Mucosa of stomach (tissue), 1 donor: ENCODE data around the gene GCSH.
"Not testable (repeated sequence)": the region's sequence is repeated elsewhere in the genome, so short reads cannot be mapped to it uniquely, and the experiment has no call there.

Source experiments
- H3K27me3 ChIP-seq: one replicate; pipeline ENCODE4 v1.7.0; 2013; ENCODE audit warnings: mild to moderate bottlenecking, low read length; ENCODE audit not compliant: control insufficient read depth, insufficient read depth
- H3K36me3 ChIP-seq: one replicate; pipeline ENCODE4 v1.7.0; 2013; ENCODE audit warnings: low read length; ENCODE audit not compliant: control insufficient read depth, insufficient read depth
- H3K4me1 ChIP-seq: one replicate; pipeline ENCODE4 v1.7.0; 2013; ENCODE audit warnings: mild to moderate bottlenecking, low read length; ENCODE audit not compliant: control insufficient read depth, insufficient read depth
- H3K4me3 ChIP-seq: one replicate; pipeline ENCODE4 v1.7.0; 2013; ENCODE audit warnings: low read length
- H3K9ac ChIP-seq: one replicate; pipeline ENCODE4 v1.7.0; 2013; ENCODE audit warnings: mild to moderate bottlenecking, low read length, moderate library complexity
- H3K9me3 ChIP-seq: one replicate; pipeline ENCODE4 v1.7.0; 2013; ENCODE audit warnings: mild to moderate bottlenecking, low read length, moderate library complexity; ENCODE audit not compliant: control insufficient read depth
- donor health status: Pancreatic carcinoma.

Gene GCSH

GRCh38 chr16:81123092-81123852 lies 27.1 kb upstream of the GCSH start:
- H3K27me3 ChIP-seq: no peaks in the 10 kb centered on the region
- H3K4me3 ChIP-seq: no peak overlapping the region
- no peaks in the 10 kb centered on the region for H3K4me1 ChIP-seq
- no peaks in the 10 kb centered on the region for H3K36me3 ChIP-seq
- no peaks in the 10 kb centered on the region for H3K9me3 ChIP-seq
- no peak overlapping the region for H3K9ac ChIP-seq

GRCh38 chr16:81121474-81121990 lies 25.3 kb upstream of the GCSH start:
- no peaks in the 10 kb centered on the region for H3K4me1 ChIP-seq
- no peaks in the 10 kb centered on the region for H3K9me3 ChIP-seq

DNA sequence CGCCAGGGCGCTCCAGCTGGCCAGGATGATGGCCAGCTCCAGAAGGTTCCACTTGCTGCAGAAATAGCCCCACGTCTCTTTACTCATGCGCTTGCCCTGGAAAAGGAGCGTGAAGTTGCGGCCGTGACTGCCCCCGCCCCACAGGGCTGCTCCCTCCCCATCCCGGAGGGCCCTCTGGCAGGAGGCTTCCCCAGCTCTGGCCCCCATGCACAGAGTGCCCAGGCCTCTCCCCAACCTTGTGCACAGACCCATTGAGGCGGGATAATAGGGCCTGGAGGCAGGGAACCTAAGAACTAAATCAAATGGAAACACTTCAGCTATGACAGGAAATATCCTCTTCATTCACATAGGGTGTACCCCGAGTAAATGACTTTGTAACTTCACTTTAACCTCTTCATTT lies 21.2 kb upstream of the GCSH start:
- no peak overlapping the region for H3K4me3 ChIP-seq
- no peak overlapping the region for H3K9ac ChIP-seq
- no peaks in the 10 kb centered on the region for H3K4me1 ChIP-seq
- no peaks in the 10 kb centered on the region for H3K9me3 ChIP-seq
- H3K27me3 ChIP-seq: no peaks in the 10 kb centered on the region
- no peaks in the 10 kb centered on the region for H3K36me3 ChIP-seq

More at GRCh38 chr16:81121474-81121990, 25.3 kb upstream of the GCSH start:
- H3K27me3 ChIP-seq: no peaks in the 10 kb centered on the region
- H3K36me3 ChIP-seq: no peaks in the 10 kb centered on the region
- no peak overlapping the region for H3K4me3 ChIP-seq
- H3K9ac ChIP-seq: no peak overlapping the region

- Histone ChIP-seq H3K4me3 (no peak overlapping the region), H3K27me3 (no peaks in the 10 kb centered on the region), H3K9ac (no peak overlapping the region), H3K36me3 (no peaks in the 10 kb centered on the region), H3K4me1 (no peaks in the 10 kb centered on the region), H3K9me3 (no peaks in the 10 kb centered on the region)
Observed at GRCh38 chr16:81116285-81116684, 20.1 kb upstream of the GCSH start.

DNA sequence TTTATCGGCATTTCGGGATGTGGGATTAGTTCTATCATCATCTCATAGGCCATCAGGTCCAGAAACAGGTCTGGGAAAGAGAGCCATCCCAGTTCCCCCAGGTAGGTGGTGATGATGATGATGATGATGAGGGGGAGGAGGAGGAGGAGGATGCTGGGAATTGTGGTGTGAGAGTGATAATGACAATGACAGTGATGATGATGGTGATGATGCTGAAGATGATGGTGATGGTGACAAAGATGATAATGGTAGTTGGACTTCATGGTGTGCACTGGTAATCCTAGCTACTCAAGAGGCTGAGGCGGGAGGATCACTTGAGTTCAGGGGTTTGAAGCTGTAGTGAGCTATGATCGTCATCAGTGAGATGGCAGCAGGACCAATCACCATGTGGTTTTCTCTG lies 16.3 kb upstream of the GCSH start:
- Histone ChIP-seq H3K27me3 (no peaks in the 10 kb centered on the region), H3K9me3 (no peaks in the 10 kb centered on the region), H3K9ac (no peak overlapping the region), H3K4me1 (no peaks in the 10 kb centered on the region), H3K4me3 (no peak overlapping the region), H3K36me3 (no peaks in the 10 kb centered on the region)

- not testable (repeated sequence) for H3K27me3 ChIP-seq, H3K9ac ChIP-seq, H3K36me3 ChIP-seq, H3K4me3 ChIP-seq, H3K4me1 ChIP-seq, H3K9me3 ChIP-seq
Observed at GRCh38 chr16:81109274-81109673, 13.1 kb upstream of the GCSH start.

DNA sequence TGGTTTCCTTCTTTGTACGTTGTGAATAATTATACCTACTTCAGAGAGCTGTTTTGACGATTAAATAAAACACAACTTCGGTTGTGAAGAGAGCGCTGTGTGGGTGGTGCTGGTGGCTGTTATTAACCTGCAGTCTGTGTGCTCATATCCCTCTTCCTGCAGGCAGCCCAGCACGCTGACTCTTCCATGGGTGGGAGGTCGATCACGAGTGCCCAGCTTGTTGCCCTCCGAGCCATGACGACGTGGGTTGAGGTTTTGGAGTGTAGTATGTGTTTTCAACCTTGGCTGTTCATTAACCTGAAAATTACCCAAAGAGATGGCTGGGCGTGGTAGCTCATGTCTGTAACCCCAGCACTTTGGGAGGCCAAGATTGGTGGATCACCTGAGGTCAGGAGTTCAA lies 11.3 kb upstream of the GCSH start:
- H3K36me3 ChIP-seq: no peaks in the 10 kb centered on the region

GRCh38 chr16:81106826-81107503 lies 10.8 kb upstream of the GCSH start:
- Histone ChIP-seq H3K4me3 (no peak overlapping the region), H3K27me3 (no peaks in the 10 kb centered on the region), H3K36me3 (no peaks in the 10 kb centered on the region), H3K9me3 (no peaks in the 10 kb centered on the region), H3K9ac (no peak overlapping the region), H3K4me1 (no peaks in the 10 kb centered on the region)

More for the DNA sequence above, 11.3 kb upstream of the GCSH start:
- H3K9ac ChIP-seq: no peak overlapping the region
- no peaks in the 10 kb centered on the region for H3K4me1 ChIP-seq
- no peak overlapping the region for H3K4me3 ChIP-seq
- H3K9me3 ChIP-seq: no peaks in the 10 kb centered on the region
- no peaks in the 10 kb centered on the region for H3K27me3 ChIP-seq

DNA sequence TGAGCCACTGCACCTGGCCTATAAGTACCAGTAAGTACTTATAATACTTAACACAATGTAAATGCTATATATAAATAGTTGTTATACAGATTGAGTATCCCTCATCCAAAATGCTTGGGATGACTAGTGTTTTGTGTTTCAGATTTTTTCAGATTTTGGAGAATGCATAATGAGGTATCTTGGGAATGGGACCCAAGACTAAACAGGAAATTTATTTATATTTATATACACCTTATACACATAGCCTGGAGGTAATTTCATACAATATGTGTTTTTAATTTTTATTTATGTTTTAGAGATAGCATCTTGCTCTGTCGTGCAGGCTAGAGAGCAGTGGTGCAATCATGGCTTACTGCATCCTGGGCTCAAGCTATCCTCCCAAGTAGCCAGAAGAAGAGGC lies 9.8 kb upstream of the GCSH start:
- Histone ChIP-seq H3K4me3 (no peak overlapping the region), H3K36me3 (no peaks in the 10 kb centered on the region), H3K9me3 (no peaks in the 10 kb centered on the region), H3K27me3 (no peaks in the 10 kb centered on the region), H3K4me1 (no peaks in the 10 kb centered on the region), H3K9ac (no peak overlapping the region)

DNA sequence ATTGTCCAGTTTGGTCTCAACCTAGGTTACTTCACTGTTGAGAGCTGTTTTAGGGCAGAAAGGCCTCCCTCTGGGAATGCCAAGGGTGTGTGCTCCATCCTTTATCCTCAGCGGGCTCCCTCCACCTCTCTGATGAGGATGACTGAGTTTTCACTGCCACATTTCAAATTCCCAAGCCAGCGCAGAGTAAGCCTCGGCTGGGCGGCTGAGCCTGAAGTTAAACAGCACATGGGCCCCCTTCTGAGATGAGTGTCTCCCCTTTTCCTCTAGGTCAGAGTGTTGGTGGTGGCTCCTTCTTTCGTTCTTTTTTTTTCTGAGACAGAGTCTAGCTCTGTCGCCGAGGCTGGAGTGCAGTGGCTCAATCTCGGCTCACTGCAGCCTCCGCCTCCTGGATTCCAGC lies 5.5 kb upstream of the GCSH start:
- Histone ChIP-seq H3K4me1 (peaks cover 5% of the 10 kb centered on the region), H3K4me3 (no peak overlapping the region)

DNA sequence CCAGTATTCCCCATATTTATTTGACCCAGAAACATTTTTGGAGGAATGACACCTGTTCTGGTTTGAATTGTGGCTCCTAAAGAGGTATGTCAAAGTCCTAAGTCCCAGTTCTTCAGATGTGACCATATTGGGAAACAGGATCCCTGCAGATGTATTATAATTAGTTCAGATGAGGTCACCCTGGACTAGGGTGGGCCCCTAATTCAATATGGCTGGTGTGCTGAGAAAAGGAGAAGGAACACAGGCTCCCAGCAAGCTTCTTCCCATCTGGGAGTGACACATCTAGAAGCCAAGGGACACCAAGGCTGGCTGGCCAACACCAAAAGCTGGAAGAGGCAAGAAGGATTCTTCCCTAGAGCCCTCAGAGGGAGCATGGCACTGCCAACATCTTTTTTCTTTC lies 3.8 kb upstream of the GCSH start:
- no peaks in the 10 kb centered on the region for H3K9me3 ChIP-seq
- H3K27me3 ChIP-seq: no peaks in the 10 kb centered on the region
- peaks cover 7% of the 10 kb centered on the region for H3K4me1 ChIP-seq
- no peaks in the 10 kb centered on the region for H3K36me3 ChIP-seq
- no peak overlapping the region for H3K9ac ChIP-seq
- H3K4me3 ChIP-seq: no peak overlapping the region

More for the DNA sequence above, 5.5 kb upstream of the GCSH start:
- Histone ChIP-seq H3K27me3 (no peaks in the 10 kb centered on the region), H3K9ac (no peak overlapping the region), H3K36me3 (no peaks in the 10 kb centered on the region), H3K9me3 (no peaks in the 10 kb centered on the region)

GRCh38 chr16:81097230-81097629 lies 1.0 kb upstream of the GCSH start:
- H3K36me3 ChIP-seq: no peaks in the 10 kb centered on the region
- peak overlapping the region; percentile 45 for H3K4me3 ChIP-seq
- H3K9ac ChIP-seq: no peak overlapping the region
- no peaks in the 10 kb centered on the region for H3K9me3 ChIP-seq
- no peaks in the 10 kb centered on the region for H3K27me3 ChIP-seq
- peaks cover 7% of the 10 kb centered on the region for H3K4me1 ChIP-seq
